IMR-90 (cell line): ENCODE results near the gene USP24. TPM values are rescaled to one million over a fixed set of nuclear protein-coding genes. Genes with fewer than 3 reads are reported as not detected.

Experiments used
- ATAC-seq: fragments of 200-7000 bp; cut with Tn5 transposase; 2 replicates; pipeline ENCODE4 v1.9.1; 2020; ENCODE audit warnings: low read depth, mild to moderate bottlenecking, moderate library complexity
- BruUV-seq: library from RNA; stranded (reverse); fragments of 400-500 nt; replicated peaks from 2 replicates; lab custom pipeline; 2021; lab: Mats Ljungman, UMichigan
- CTCF ChIA-PET: fragments of 300-600 bp; formaldehyde crosslinking; extraction: SDS; loops from one replicate; lab custom pipeline; 2021; ENCODE audit warnings: antibody characterized with exemption; lab: Yijun Ruan, JAX
- POLR2A ChIA-PET: fragments of 300-600 bp; sonication (Branson Sonifier 250); formaldehyde crosslinking; loops from one replicate; lab custom pipeline; 2022; ENCODE audit warnings: antibody characterized with exemption; ENCODE audit not compliant: unreplicated experiment; lab: Charles Lee
- DNase-seq: peaks from one replicate; pipeline ENCODE4 v3.0.0; 2013
- H2AFZ ChIP-seq: replicated peaks from 2 replicates; pipeline ENCODE3; 2013; ENCODE audit warnings: low read length, mild to moderate bottlenecking; ENCODE audit not compliant: poor library complexity
- H2AK5ac ChIP-seq: 2 replicates; pipeline ENCODE4 v1.6.1; 2013; ENCODE audit warnings: low read depth, low read length, inconsistent platforms
- H2AK9ac ChIP-seq: replicated peaks from 2 replicates; pipeline ENCODE3; 2013; ENCODE audit warnings: mild to moderate bottlenecking, low read depth, low read length, moderate library complexity; ENCODE audit not compliant: poor library complexity
- H2BK120ac ChIP-seq: 2 replicates; pipeline ENCODE4 v1.6.1; 2013; ENCODE audit warnings: low read depth, low read length, inconsistent platforms
- H2BK15ac ChIP-seq: 3 replicates; pipeline ENCODE4 v1.6.1; 2013; ENCODE audit warnings: low read depth, low read length, inconsistent platforms
- H2BK20ac ChIP-seq: 2 replicates; pipeline ENCODE4 v1.6.1; 2013; ENCODE audit warnings: low read depth, mild to moderate bottlenecking, inconsistent platforms, low read length, moderate library complexity
- H2BK5ac ChIP-seq: 2 replicates; pipeline ENCODE4 v1.6.1; 2013; ENCODE audit warnings: mild to moderate bottlenecking, low read depth, low read length, inconsistent platforms; ENCODE audit not compliant: poor library complexity, severe bottlenecking
- H3K14ac ChIP-seq: replicated peaks from 2 replicates; pipeline ENCODE4 v1.6.1; 2013; ENCODE audit warnings: low read depth, low read length, inconsistent platforms
- H3K18ac ChIP-seq: 2 replicates; pipeline ENCODE4 v1.6.1; 2013; ENCODE audit warnings: low read depth, low read length, control low read depth
- H3K23ac ChIP-seq: 2 replicates; pipeline ENCODE4 v1.6.1; 2013; ENCODE audit warnings: low read depth, low read length, inconsistent platforms
- H3K27ac ChIP-seq: 2 replicates; pipeline ENCODE4 v1.5.1; 2013; ENCODE audit warnings: mild to moderate bottlenecking, control low read depth, low read length; ENCODE audit not compliant: insufficient read depth
- H3K27me3 ChIP-seq: 2 replicates; pipeline ENCODE4 v1.6.1; 2013; ENCODE audit warnings: low read length; ENCODE audit not compliant: control insufficient read depth, insufficient read depth
- H3K36me3 ChIP-seq: 2 replicates; pipeline ENCODE4 v1.6.1; 2013; ENCODE audit warnings: low read length, mixed read lengths; ENCODE audit not compliant: control insufficient read depth, insufficient read depth
- H3K4ac ChIP-seq: 2 replicates; pipeline ENCODE4 v1.6.1; 2013; ENCODE audit warnings: low read depth, low read length, inconsistent platforms
- H3K4me1 ChIP-seq: 2 replicates; pipeline ENCODE4 v1.6.1; 2013; ENCODE audit warnings: low read length, mixed read lengths; ENCODE audit not compliant: control insufficient read depth, insufficient read depth
- H3K4me2 ChIP-seq: 2 replicates; pipeline ENCODE4 v1.6.1; 2013; ENCODE audit warnings: low read depth, mild to moderate bottlenecking, control low read depth, low read length, moderate library complexity
- H3K4me3 ChIP-seq: 2 replicates; pipeline ENCODE4 v1.5.1; 2013; ENCODE audit warnings: low read depth, mild to moderate bottlenecking, control low read depth, low read length, moderate library complexity; ENCODE audit not compliant: insufficient read depth
- H3K56ac ChIP-seq: 2 replicates; pipeline ENCODE4 v1.6.1; 2013; ENCODE audit warnings: low read length, inconsistent platforms; ENCODE audit not compliant: insufficient read depth; ENCODE audit errors: extremely low read depth
- H3K79me1 ChIP-seq, 2 experiments: 2 replicates each; pipeline ENCODE4 v1.6.1; 2013; ENCODE audit warnings: low read length in 2 of 2, inconsistent platforms in 1 of 2, low read depth in 1 of 2
- H3K9ac ChIP-seq: 2 replicates; pipeline ENCODE4 v1.6.1; 2013; ENCODE audit warnings: low read depth, low read length, control low read depth
- H3K9me1 ChIP-seq: 2 replicates; pipeline ENCODE4 v1.6.1; 2013; ENCODE audit warnings: low read length, inconsistent platforms; ENCODE audit not compliant: insufficient read depth
- H3K9me3 ChIP-seq: 2 replicates; pipeline ENCODE4 v1.6.1; 2013; ENCODE audit warnings: low read length; ENCODE audit not compliant: control insufficient read depth, insufficient read depth
- H4K20me1 ChIP-seq: 2 replicates; pipeline ENCODE4 v1.6.1; 2013; ENCODE audit warnings: low read length, inconsistent platforms; ENCODE audit not compliant: insufficient read depth
- H4K5ac ChIP-seq: 2 replicates; pipeline ENCODE4 v1.6.1; 2013; ENCODE audit warnings: mild to moderate bottlenecking, low read depth, low read length, control low read depth
- H4K8ac ChIP-seq, 2 experiments: 2 replicates each; pipeline ENCODE4 v1.6.1; 2013; ENCODE audit warnings: low read depth in 2 of 2, low read length in 2 of 2, control low read depth in 1 of 2, inconsistent platforms in 1 of 2
- H4K91ac ChIP-seq: 2 replicates; pipeline ENCODE4 v1.6.1; 2013; ENCODE audit warnings: low read depth, low read length, inconsistent platforms; ENCODE audit not compliant: insufficient read depth
- ELK1 ChIP-seq: fragments of 150-350 bp; IDR thresholded peaks from 2 replicates; pipeline ENCODE4 v1.6.1; 2016; ENCODE audit warnings: low read depth, mild to moderate bottlenecking, low read length, moderate library complexity, borderline replicate concordance
- NFE2L2 ChIP-seq: fragments of 150-350 bp; IDR thresholded peaks from 2 replicates; pipeline ENCODE4 v1.6.1; 2016; ENCODE audit warnings: low read depth, mild to moderate bottlenecking, low read length
- POLR2A ChIP-seq: IDR thresholded peaks from 2 replicates; pipeline ENCODE4 v1.6.1; 2012; ENCODE audit warnings: mild to moderate bottlenecking, low read depth, low read length
- RCOR1 ChIP-seq: IDR thresholded peaks from 2 replicates; pipeline ENCODE4 v1.6.1; 2012; ENCODE audit warnings: mild to moderate bottlenecking, low read length, improper control_type of control experiment; ENCODE audit not compliant: insufficient replicate concordance
- RFX5 ChIP-seq: IDR thresholded peaks from 2 replicates; pipeline ENCODE4 v1.8.0; 2012; ENCODE audit warnings: low read depth, mild to moderate bottlenecking, low read length, moderate library complexity
- SMC3 ChIP-seq: fragments of 150-350 bp; IDR thresholded peaks from 2 replicates; pipeline ENCODE4 v1.6.1; 2016; ENCODE audit warnings: low read depth, mild to moderate bottlenecking, antibody characterized with exemption, low read length, moderate library complexity
- WGBS, 2 experiments: methylation state at CpG; one replicate each; pipeline versions ENCODE4 v1.1.5 to v1.1.7; 2013; ENCODE audit warnings: missing lambda C conversion rate in 2 of 2; ENCODE audit not compliant: insufficient read length in 1 of 2; ENCODE audit errors: extremely low coverage in 2 of 2; 5-methylcytosine and 5-hydroxymethylcytosine counted together
- dilution Hi-C: fragments of 300-500 bp; cut with HindIII; formaldehyde crosslinking; loops from one replicate; pipeline ENCODE4 v1.14.3; 2018; ENCODE audit warnings: low sequenced_read_pairs; ENCODE audit not compliant: unreplicated experiment
- in situ Hi-C: fragments of 300-500 bp; cut with MboI; formaldehyde crosslinking; loops from 3 replicates; pipeline ENCODE4 v1.14.3; 2019; ENCODE audit warnings: low sequenced_read_pairs, inconsistent platforms, mixed read lengths
- intact Hi-C: fragments of 100-400 bp; cut with micrococcal nuclease; formaldehyde crosslinking; loops from 2 replicates; pipeline ENCODE4 v1.10.0; 2022
- polyA plus RNA-seq, 3 experiments: library from polyadenylated mRNA; depleted of rRNA; stranded (reverse); fragments of >200 nt; gene quantifications; 2 replicates each; pipeline ENCODE4 v1.2.3, GENCODE V29; 2012; ENCODE audit warnings: low replicate concordance in 1 of 3
- total RNA-seq: library from RNA; depleted of rRNA; stranded (reverse); fragments of >200 nt; gene quantifications from 2 replicates; pipeline ENCODE4 v1.2.3, GENCODE V29; 2012

Gene USP24
- total and polyA plus RNA-seq, 2 of the 4 experiments (the other 2 are of a cell fraction) = 8.4 to 36.7 TPM

GRCh38 chr1:55214212-55214933, 791 bp downstream of the USP24 start (continued):
- TF ChIP-seq SMC3 (no peak), POLR2A (no peak)

- ATAC-seq (no peak), DNase-seq (no peak)
- Histone ChIP-seq H4K5ac (no peak overlapping the region), H4K20me1 (peaks cover 20% of the 10 kb centered on the region), H2BK15ac (no peak overlapping the region), H3K27ac (peak overlapping the region; percentile 55), H3K18ac (no peak overlapping the region), H2AK5ac (peak overlapping the region; percentile 71), H3K9me1 (peaks cover 11% of the 10 kb centered on the region), H3K4ac (peak overlapping the region; percentile 82), H2AK9ac (peak overlapping the region; percentile 97), H2AFZ (peak overlapping the region; percentile 98), H4K8ac (peak overlapping the region in 1 of 2 experiments; percentile 80; a peak in 2 of 4 replicates), H3K9me3 (no peaks in the 10 kb centered on the region), H4K91ac (no peak overlapping the region), H3K4me1 (peaks cover 8% of the 10 kb centered on the region; the same call in 1 of the 2 replicates), H3K4me2 (peak overlapping the region; percentile 84), H2BK120ac (no peak overlapping the region), H3K56ac (peak overlapping the region; percentile 61; the same call in 1 of the 2 replicates), H3K79me1 (peaks cover 23 to 51% of the 10 kb centered on the region in 2 experiments), H3K27me3 (no peaks in the 10 kb centered on the region), H3K9ac (peak overlapping the region; percentile 79), H2BK5ac (no peak overlapping the region), H3K36me3 (no peaks in the 10 kb centered on the region), H3K23ac (peak overlapping the region; percentile 66), H3K14ac (peak overlapping the region; percentile 84), H2BK20ac (no peak overlapping the region), H3K4me3 (peak overlapping the region; percentile 99)
- dilution Hi-C loops (no loop called here), in situ Hi-C loops (no loop called here), intact Hi-C loops (loop anchor here (2.0 kb wide), 1 partner anchor 73 kb away; no protein-coding TSS in a partner anchor)
- no peak for TF ChIP-seq RFX5
- TF ChIP-seq RCOR1 = no peak
- TF ChIP-seq NFE2L2 = no peak
- TF ChIP-seq ELK1 = no peak
- BruUV-seq = no TSS peak
- 7% methylated on average over 7 of the region's 7 CpGs; no CpG with 5 or more reads in 1 of the 2 experiments for WGBS, 2 experiments
- ChIA-PET CTCF (interaction anchor here (1.2 kb wide), 2 partner anchors 11 to 70 kb away, joined by 3 to 4 read pairs; no protein-coding TSS in a partner anchor), POLR2A (no interaction called here)
Observed at GRCh38 chr1:55213885-55214211, 1.3 kb downstream of the USP24 start.
